Stomach (tissue), 4 donors: ENCODE measurements around the gene DNAI4.
"Not testable (repeated sequence)": the region's sequence is repeated elsewhere in the genome, so short reads cannot be mapped to it uniquely, and the experiment has no call there.

Source experiments
- CTCF ChIP-seq, 7 experiments: fragments of 450-650 bp in 4 of 7; fragments of 200-600 bp in 3 of 7; sonication (generic) in 3 of 7; IDR thresholded peaks; one replicate each; pipeline ENCODE4 v1.5.1; 2016 to 2019; ENCODE audit warnings: antibody characterized with exemption in 7 of 7, control low read depth in 2 of 7, mild to moderate bottlenecking in 1 of 7
- EP300 ChIP-seq: sonication (generic); formaldehyde crosslinking; IDR thresholded peaks from one replicate; pipeline ENCODE4 v1.6.1; 2017; ENCODE audit warnings: antibody characterized with exemption
- POLR2A ChIP-seq, 4 donors: fragments of 450-650 bp; IDR thresholded peaks; one replicate each; pipeline ENCODE4 v1.6.1; 2016; ENCODE audit warnings: antibody characterized with exemption in 4 of 4, control low read depth in 2 of 4, mild to moderate bottlenecking in 1 of 4, moderate library complexity in 1 of 4

- not testable (repeated sequence) for TF ChIP-seq CTCF (IDR thresholded peaks at IDR 0.05); POLR2A (IDR thresholded peaks at IDR 0.05); EP300
Observed at GRCh38 chr1:66795839-66796238, 128.8 kb downstream of the DNAI4 start.
